Osteoblast (primary cell): Measurements from ENCODE around the gene SLC22A14. TPM values are rescaled to one million over a fixed set of nuclear protein-coding genes. Genes with fewer than 3 reads are reported as not detected.

Experiments used
- DNase-seq: peaks from one replicate; pipeline ENCODE4 v3.0.0; 2011; ENCODE audit warnings: low spot score, mixed read lengths; ENCODE audit not compliant: insufficient read length; ENCODE audit errors: missing footprints
- H2AFZ ChIP-seq: 2 replicates; pipeline ENCODE4 v1.6.0; 2011; ENCODE audit warnings: mild to moderate bottlenecking, low read length
- H3K27ac ChIP-seq: 2 replicates; pipeline ENCODE4 v1.5.1; 2011; ENCODE audit warnings: mild to moderate bottlenecking, low read depth, low read length, moderate library complexity
- H3K27me3 ChIP-seq: 2 replicates; pipeline ENCODE4 v1.6.0; 2012; ENCODE audit warnings: mild to moderate bottlenecking, control low read depth, inconsistent platforms, low read length, moderate library complexity; ENCODE audit not compliant: insufficient read depth
- H3K36me3 ChIP-seq: 2 replicates; pipeline ENCODE4 v1.5.1; 2011; ENCODE audit warnings: mild to moderate bottlenecking, low read length, control low read depth, moderate library complexity; ENCODE audit not compliant: insufficient read depth
- H3K4me1 ChIP-seq: 2 replicates; pipeline ENCODE4 v1.5.1; 2011; ENCODE audit warnings: mild to moderate bottlenecking, low read length, control low read depth, moderate library complexity; ENCODE audit not compliant: insufficient read depth
- H3K4me2 ChIP-seq: 2 replicates; pipeline ENCODE4 v1.6.0; 2011; ENCODE audit warnings: mild to moderate bottlenecking, low read length; ENCODE audit not compliant: insufficient read depth
- H3K4me3 ChIP-seq: fragments of 200-600 bp; sonication (generic); 3 replicates; pipeline ENCODE4 v1.5.1; 2012; ENCODE audit warnings: mild to moderate bottlenecking, low read length, inconsistent platforms; ENCODE audit not compliant: insufficient read depth
- H3K79me2 ChIP-seq: 2 replicates; pipeline ENCODE4 v1.6.0; 2012; ENCODE audit warnings: mild to moderate bottlenecking, low read length, control low read depth, inconsistent platforms; ENCODE audit not compliant: insufficient read depth
- H3K9me3 ChIP-seq: 2 replicates; pipeline ENCODE4 v1.5.1; 2011; ENCODE audit warnings: low read depth, low read length, control low read depth
- H4K20me1 ChIP-seq: 2 replicates; pipeline ENCODE4 v1.6.0; 2012; ENCODE audit warnings: mild to moderate bottlenecking, low read length, control low read depth; ENCODE audit not compliant: insufficient read depth
- total RNA-seq: library from RNA; depleted of rRNA; stranded (reverse); fragments of >200 nt; gene quantifications from 2 replicates; pipeline ENCODE4 v1.2.3, GENCODE V29; 2012
- TF ChIP-seq, protein P1 (sequence below): IDR thresholded peaks from 2 replicates; pipeline ENCODE4 v1.5.1; 2011; ENCODE audit warnings: mild to moderate bottlenecking, low read depth, low read length, moderate library complexity; ENCODE audit errors: extremely low read depth

Gene SLC22A14
- total RNA-seq, 1 donor, result 0.36 TPM

DNA sequence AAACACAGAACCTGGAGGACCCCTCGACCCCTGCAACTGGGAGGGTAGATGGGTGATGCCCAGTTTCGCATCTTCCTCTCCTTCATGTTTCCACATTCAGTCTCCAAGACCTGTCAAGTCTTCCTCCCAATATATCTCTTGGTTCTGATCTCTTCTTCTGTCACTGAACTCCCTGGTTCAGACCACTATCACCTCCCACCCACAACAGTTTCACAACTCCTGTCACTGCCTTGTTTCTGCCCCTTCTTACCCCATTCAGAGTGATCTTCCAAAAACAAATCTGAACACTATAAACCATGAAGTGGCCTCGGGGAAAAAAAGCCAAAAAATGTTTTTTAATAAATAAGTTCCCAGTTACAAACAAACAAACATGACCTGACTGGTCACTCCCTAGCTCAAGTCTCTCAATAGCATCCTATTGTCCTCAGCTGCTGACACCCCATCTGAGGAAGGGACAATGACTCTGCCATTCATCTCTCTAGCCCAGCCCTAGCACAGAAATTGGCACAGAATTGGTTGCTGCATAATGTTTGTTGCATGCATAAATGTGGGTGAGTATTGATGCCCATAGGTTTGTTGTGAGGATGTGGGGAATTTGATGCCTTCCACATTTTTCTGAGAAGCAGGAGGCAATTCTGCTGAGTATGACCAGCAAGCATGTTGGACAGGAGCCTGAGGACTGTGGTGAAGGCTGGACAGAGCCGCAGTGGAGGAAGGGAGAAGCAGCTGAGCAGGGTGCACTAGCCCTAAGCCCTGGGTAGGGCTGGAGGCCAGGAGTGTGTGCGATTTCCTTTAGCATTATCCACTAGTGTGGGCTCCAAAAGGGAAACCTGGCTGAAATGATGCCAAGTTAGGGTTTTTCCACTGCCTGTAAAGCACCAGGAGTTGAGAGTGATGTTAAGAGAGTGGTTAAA is 52.3 kb downstream of the SLC22A14 start:
- Histone ChIP-seq H3K4me2 (peak overlapping the region; percentile 50), H2AFZ (no peak overlapping the region), H3K36me3 (no peaks in the 10 kb centered on the region), H3K9me3 (no peaks in the 10 kb centered on the region), H4K20me1 (no peaks in the 10 kb centered on the region), H3K27me3 (no peaks in the 10 kb centered on the region), H3K4me1 (peaks cover 12% of the 10 kb centered on the region), H3K27ac (no peak overlapping the region), H3K4me3 (no peak overlapping the region), H3K79me2 (no peaks in the 10 kb centered on the region)
- TF ChIP-seq, protein P1, sequence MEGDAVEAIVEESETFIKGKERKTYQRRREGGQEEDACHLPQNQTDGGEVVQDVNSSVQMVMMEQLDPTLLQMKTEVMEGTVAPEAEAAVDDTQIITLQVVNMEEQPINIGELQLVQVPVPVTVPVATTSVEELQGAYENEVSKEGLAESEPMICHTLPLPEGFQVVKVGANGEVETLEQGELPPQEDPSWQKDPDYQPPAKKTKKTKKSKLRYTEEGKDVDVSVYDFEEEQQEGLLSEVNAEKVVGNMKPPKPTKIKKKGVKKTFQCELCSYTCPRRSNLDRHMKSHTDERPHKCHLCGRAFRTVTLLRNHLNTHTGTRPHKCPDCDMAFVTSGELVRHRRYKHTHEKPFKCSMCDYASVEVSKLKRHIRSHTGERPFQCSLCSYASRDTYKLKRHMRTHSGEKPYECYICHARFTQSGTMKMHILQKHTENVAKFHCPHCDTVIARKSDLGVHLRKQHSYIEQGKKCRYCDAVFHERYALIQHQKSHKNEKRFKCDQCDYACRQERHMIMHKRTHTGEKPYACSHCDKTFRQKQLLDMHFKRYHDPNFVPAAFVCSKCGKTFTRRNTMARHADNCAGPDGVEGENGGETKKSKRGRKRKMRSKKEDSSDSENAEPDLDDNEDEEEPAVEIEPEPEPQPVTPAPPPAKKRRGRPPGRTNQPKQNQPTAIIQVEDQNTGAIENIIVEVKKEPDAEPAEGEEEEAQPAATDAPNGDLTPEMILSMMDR, result no peak
- DNase-seq, result no peak

DNA sequence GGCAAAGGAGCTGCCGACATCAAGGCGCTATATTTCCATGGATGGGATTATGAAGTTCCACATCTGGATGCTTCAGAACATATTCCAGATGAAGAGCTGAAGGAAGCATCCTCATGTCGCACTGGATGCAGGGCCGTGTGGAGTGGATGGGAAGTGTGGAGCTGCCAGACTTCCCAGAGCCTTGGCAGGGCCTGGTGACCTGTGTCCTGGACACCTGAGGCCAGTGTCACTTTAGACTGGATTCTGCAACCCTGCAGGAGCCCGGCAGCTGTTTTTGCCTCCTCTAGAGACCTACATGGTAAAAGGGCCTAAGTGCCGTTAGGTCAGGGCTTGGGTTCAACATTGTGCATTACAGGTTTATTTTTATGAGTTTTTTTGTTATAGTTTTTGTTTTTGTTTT is 53.2 kb downstream of the SLC22A14 start:
- H3K27me3 ChIP-seq, result no peaks in the 10 kb centered on the region
- H3K4me2 ChIP-seq, result peak overlapping the region; percentile 50
- H4K20me1 ChIP-seq, result no peaks in the 10 kb centered on the region
- no peaks in the 10 kb centered on the region for H3K36me3 ChIP-seq
- H3K4me1 ChIP-seq, result peaks cover 12% of the 10 kb centered on the region
- H3K27ac ChIP-seq, result no peak overlapping the region
- H2AFZ ChIP-seq, result no peak overlapping the region
- no peak for DNase-seq
- H3K9me3 ChIP-seq, result no peaks in the 10 kb centered on the region
- TF ChIP-seq, protein P1, result no peak
- H3K79me2 ChIP-seq, result no peaks in the 10 kb centered on the region
- H3K4me3 ChIP-seq, result no peak overlapping the region

DNA sequence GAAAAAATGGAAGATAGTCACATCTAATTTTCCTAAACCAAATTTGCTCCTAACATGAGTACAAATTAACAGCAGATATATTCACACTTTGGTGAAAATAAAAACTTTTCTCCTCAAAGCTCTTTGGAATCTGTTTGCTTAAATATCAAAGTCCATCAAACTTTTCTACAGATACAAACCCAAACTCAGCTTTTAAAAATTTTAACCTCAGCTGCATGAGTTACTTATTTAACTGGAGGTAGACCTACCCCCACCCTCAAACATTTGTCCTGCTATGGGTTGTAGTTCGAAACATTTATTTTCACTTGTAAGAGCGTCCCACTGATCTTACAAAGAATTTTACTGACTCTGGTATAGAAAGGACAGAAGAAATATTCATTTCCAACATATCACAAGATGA is 55.6 kb downstream of the SLC22A14 start:
- Histone ChIP-seq H4K20me1 (no peaks in the 10 kb centered on the region), H3K4me3 (no peak overlapping the region), H3K27me3 (no peaks in the 10 kb centered on the region), H3K9me3 (no peaks in the 10 kb centered on the region), H3K27ac (no peak overlapping the region), H3K4me2 (no peak overlapping the region), H2AFZ (no peak overlapping the region), H3K79me2 (no peaks in the 10 kb centered on the region), H3K36me3 (no peaks in the 10 kb centered on the region), H3K4me1 (peaks cover 12% of the 10 kb centered on the region)
- TF ChIP-seq, protein P1, result no peak
- no peak for DNase-seq

DNA sequence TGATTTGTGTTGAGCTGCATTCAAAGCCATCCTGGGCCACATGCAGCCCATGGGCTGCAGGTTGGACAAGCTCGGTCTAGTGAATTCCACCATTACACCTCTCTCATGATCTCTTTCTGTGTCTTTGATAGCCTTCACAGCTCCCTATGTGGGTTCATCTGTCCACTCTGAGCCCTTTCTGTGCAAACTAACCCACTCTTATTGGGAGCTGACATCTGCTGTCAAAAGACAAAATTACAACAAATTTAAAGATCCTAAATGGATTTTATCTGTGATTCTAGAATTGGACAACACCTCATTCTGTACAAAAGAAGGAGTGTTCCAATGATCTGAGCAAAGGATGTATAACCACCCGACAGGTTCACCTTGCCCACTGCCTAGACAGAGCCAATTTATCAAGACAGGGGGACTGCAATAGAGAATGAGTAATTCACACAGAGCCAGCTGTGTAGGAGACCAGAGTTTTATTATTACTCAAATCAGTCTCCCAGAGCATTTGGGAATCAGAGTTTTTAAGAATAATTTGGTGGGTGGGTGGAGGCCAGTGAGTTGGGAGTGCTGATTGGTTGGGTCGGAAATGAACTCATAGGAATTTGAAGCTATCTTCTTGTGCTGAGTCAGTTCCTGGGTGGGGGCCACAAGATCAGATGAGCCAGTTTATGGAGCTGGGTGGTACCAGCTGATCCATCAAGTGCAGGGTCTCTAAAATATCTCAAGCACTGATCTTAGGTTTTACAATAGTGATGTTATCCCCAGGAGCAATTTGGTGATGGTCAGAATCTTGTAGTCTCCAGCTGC is 61.9 kb downstream of the SLC22A14 start:
- H3K36me3 ChIP-seq, result no peaks in the 10 kb centered on the region
- no peaks in the 10 kb centered on the region for H3K27me3 ChIP-seq
- H2AFZ ChIP-seq, result no peak overlapping the region
- no peak overlapping the region for H3K4me2 ChIP-seq
- TF ChIP-seq, protein P1, result peak; percentile 23
- no peak overlapping the region for H3K4me3 ChIP-seq
- no peak overlapping the region for H3K27ac ChIP-seq
- H3K4me1 ChIP-seq, result peaks cover 14% of the 10 kb centered on the region
- no peaks in the 10 kb centered on the region for H4K20me1 ChIP-seq
- DNase-seq, result no peak
- no peaks in the 10 kb centered on the region for H3K9me3 ChIP-seq
- peaks cover 11% of the 10 kb centered on the region for H3K79me2 ChIP-seq
